Measurements from ENCODE around the gene PARD3B. TPM values are rescaled to one million over a fixed set of nuclear protein-coding genes. Genes with fewer than 3 reads are reported as not detected.

PARD3B gene
- total and polyA plus RNA-seq, 9 donors: 6.4 to 15.3 (median 7.5) TPM

DNA sequence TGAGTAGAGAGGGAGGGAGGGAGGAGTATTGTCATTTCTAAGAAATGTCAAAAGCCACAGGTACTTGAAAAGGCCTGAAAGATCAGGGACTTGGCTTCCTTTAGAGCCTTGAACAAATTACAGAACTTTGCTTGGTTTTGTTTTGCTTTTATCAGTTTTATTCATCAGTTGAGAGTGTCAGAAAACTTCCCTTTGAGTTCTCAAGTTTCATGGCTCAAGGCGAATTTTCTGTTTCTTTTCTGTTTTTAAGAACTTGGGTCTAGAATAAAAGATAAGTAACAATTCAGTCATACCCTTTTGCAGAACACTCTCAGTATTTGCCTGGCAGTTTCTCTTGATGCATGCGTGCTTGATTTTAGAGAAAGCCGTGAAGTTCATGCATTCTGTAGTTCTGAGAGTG, 531.9 kb downstream of the PARD3B start:
- H3K4me3 ChIP-seq (ENCODE audit: low read length): no peak overlapping the region
- no peaks in the 10 kb centered on the region for H3K4me1 ChIP-seq (ENCODE audit: control insufficient read depth, insufficient read depth, low read length)
- H3K27ac ChIP-seq (ENCODE audit: low read length): no peak overlapping the region
- H3K27me3 ChIP-seq (ENCODE audit: control insufficient read depth, insufficient read depth, low read length): no peaks in the 10 kb centered on the region
- H3K36me3 ChIP-seq (ENCODE audit: control insufficient read depth, insufficient read depth, low read length): no peaks in the 10 kb centered on the region
- no peaks in the 10 kb centered on the region for H3K9me3 ChIP-seq (replicated peaks; ENCODE audit: control insufficient read depth, low read depth, low read length)
- no peak for DNase-seq
- no CpG with 5 or more reads among the region's 3 CpGs for WGBS (ENCODE audit: insufficient coverage)

DNA sequence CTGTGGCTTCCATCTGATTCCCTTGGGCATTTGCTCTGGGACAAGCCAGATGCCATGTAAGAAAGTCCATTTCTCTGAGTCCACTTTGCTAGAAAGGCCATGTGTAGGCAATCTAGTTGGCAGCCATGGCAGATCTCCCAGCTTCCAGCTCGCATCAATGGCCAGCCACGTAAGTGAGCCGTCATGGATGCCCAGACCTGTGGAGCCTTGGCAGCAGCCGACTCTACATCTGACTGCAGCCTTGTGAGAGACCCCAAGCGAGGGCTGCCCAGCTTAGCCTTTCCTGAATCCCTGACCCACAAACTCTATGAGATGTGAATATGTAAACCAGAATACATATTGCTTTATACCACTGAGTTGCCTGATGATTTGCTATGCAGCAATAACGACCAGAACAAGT, 533.5 kb downstream of the PARD3B start:
- H3K27me3 ChIP-seq (ENCODE audit: control insufficient read depth, insufficient read depth, low read length): no peaks in the 10 kb centered on the region
- DNase-seq: no peak
- H3K27ac ChIP-seq (ENCODE audit: low read length): no peak overlapping the region
- WGBS (ENCODE audit: insufficient coverage): 96% methylated on average over 4 of the region's 6 CpGs
- H3K9me3 ChIP-seq (replicated peaks; ENCODE audit: control insufficient read depth, low read depth, low read length): no peaks in the 10 kb centered on the region
- H3K4me3 ChIP-seq (ENCODE audit: low read length): no peak overlapping the region
- H3K4me1 ChIP-seq (ENCODE audit: control insufficient read depth, insufficient read depth, low read length): no peaks in the 10 kb centered on the region
- no peaks in the 10 kb centered on the region for H3K36me3 ChIP-seq (ENCODE audit: control insufficient read depth, insufficient read depth, low read length)

DNA sequence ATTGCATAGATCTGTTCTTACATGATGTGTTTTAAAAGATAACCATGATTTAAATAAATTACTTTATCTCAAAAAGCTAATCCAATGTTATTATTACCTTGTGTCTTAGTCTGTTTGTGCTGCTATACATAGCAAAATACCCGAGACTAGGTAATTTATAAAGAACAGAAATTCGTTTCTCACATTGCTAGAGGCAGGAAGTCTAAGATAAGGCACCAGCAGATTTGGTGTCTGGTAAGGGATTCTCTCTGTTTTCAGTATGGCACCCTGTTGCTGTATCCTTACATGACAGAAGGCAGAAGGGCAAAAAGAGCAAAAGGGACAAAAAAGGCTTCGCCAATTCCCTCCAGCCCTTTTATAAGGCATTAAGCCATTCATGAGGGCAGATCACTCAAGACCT, 533.9 kb downstream of the PARD3B start:
- Histone ChIP-seq H3K27me3 (ENCODE audit: control insufficient read depth, insufficient read depth, low read length) (no peaks in the 10 kb centered on the region), H3K4me1 (ENCODE audit: control insufficient read depth, insufficient read depth, low read length) (no peaks in the 10 kb centered on the region), H3K27ac (ENCODE audit: low read length) (no peak overlapping the region), H3K36me3 (ENCODE audit: control insufficient read depth, insufficient read depth, low read length) (no peaks in the 10 kb centered on the region), H3K4me3 (ENCODE audit: low read length) (no peak overlapping the region), H3K9me3 (replicated peaks; ENCODE audit: control insufficient read depth, low read depth, low read length) (no peaks in the 10 kb centered on the region)
- no CpG with 5 or more reads among the region's 3 CpGs for WGBS (ENCODE audit: insufficient coverage)
- DNase-seq: no peak

DNA sequence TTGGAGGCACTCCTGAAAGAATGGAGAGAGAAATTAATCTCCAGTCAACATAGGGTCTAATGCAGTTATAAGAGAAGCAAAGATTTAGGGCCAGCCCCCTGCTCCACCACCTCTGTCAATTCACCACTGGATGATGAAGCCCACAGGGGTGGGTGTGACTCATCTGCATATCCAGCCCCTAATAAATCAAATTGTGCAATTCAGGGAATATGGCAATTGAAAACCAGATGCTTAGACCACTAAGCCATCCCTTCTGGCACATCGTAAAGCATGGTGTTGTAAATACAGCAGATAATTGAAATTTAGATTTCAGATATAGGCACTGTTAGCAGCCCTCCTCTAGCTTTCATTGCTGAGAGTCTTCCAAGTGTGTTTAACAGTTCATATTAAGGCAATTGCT, 541.4 kb downstream of the PARD3B start:
- DNase-seq: no peak
- Histone ChIP-seq H3K4me1 (ENCODE audit: control insufficient read depth, insufficient read depth, low read length) (no peaks in the 10 kb centered on the region), H3K4me3 (ENCODE audit: low read length) (no peak overlapping the region), H3K36me3 (ENCODE audit: control insufficient read depth, insufficient read depth, low read length) (no peaks in the 10 kb centered on the region), H3K9me3 (replicated peaks; ENCODE audit: control insufficient read depth, low read depth, low read length) (no peaks in the 10 kb centered on the region), H3K27ac (ENCODE audit: low read length) (no peak overlapping the region), H3K27me3 (ENCODE audit: control insufficient read depth, insufficient read depth, low read length) (no peaks in the 10 kb centered on the region)
- no CpG with 5 or more reads among the region's 1 CpG for WGBS (ENCODE audit: insufficient coverage)

DNA sequence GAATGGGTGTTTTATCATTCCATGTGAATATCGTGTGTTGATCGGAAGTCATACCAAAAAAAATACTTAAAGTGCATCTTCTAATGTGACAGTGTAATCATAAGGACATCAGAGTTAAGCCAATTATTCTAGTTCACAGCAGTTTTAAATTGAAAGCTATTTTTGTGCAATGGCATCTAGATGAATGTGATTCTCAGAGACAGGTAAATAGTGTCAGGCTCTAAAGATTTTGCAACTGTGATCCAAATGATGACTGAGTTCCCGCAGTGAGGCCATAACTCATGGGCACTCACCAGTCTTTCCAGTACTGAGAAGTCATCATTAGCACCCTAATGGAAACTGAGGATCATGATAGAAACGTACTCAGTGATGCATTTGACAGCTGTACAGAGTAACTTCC, 542.6 kb downstream of the PARD3B start:
- Histone ChIP-seq H3K36me3 (ENCODE audit: control insufficient read depth, insufficient read depth, low read length) (no peaks in the 10 kb centered on the region), H3K9me3 (replicated peaks; ENCODE audit: control insufficient read depth, low read depth, low read length) (no peaks in the 10 kb centered on the region), H3K27me3 (ENCODE audit: control insufficient read depth, insufficient read depth, low read length) (no peaks in the 10 kb centered on the region), H3K27ac (ENCODE audit: low read length) (no peak overlapping the region), H3K4me3 (ENCODE audit: low read length) (no peak overlapping the region), H3K4me1 (ENCODE audit: control insufficient read depth, insufficient read depth, low read length) (no peaks in the 10 kb centered on the region)
- 80% methylated on average over 1 of the region's 4 CpGs for WGBS (ENCODE audit: insufficient coverage)
- DNase-seq: no peak

DNA sequence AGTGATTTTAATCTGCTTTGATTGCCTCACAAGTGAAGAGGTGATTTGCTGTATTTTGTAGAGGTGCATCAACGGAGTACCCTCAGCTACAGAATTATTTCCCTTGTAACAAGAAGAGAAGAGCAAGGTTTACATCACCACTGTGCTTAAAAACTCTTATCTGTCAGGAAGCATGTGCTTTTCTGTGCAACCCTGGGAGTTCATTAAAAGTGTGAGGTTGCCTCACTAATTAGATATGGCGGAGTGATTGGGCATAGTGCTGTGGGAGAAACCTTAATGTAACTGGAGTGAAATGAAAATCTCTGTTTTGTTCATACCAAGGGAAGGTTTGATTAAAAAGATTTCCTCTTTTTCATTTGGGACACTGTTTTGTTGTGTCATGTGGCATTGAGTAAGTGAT, 544.7 kb downstream of the PARD3B start:
- H3K27me3 ChIP-seq (ENCODE audit: control insufficient read depth, insufficient read depth, low read length): no peaks in the 10 kb centered on the region
- no peak for DNase-seq
- H3K4me1 ChIP-seq (ENCODE audit: control insufficient read depth, insufficient read depth, low read length): no peaks in the 10 kb centered on the region
- no peaks in the 10 kb centered on the region for H3K36me3 ChIP-seq (ENCODE audit: control insufficient read depth, insufficient read depth, low read length)
- no peaks in the 10 kb centered on the region for H3K9me3 ChIP-seq (replicated peaks; ENCODE audit: control insufficient read depth, low read depth, low read length)
- 89% methylated on average over 1 of the region's 2 CpGs for WGBS (ENCODE audit: insufficient coverage)
- H3K4me3 ChIP-seq (ENCODE audit: low read length): no peak overlapping the region
- no peak overlapping the region for H3K27ac ChIP-seq (ENCODE audit: low read length)

DNA sequence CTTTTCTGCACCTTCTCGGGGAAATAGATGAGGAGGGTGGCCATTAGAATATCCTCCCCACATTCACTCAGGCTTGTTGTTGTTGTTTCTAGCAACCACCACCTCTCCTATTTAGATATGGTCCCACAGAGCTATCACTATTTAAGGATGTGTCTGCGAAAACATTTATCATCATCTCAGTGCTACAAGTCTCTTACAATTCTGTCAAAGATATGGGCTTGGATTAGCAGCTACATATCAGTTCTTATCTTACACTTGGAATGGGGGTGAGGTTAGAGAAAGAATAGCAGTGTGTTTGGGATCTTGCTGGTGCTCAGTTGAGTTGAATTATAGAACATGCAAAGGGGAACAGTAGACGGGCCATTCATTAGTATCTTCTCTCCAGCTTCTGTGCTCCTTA, 546.1 kb downstream of the PARD3B start:
- no peak for DNase-seq
- Histone ChIP-seq H3K4me1 (ENCODE audit: control insufficient read depth, insufficient read depth, low read length) (no peaks in the 10 kb centered on the region), H3K9me3 (replicated peaks; ENCODE audit: control insufficient read depth, low read depth, low read length) (no peaks in the 10 kb centered on the region), H3K36me3 (ENCODE audit: control insufficient read depth, insufficient read depth, low read length) (no peaks in the 10 kb centered on the region), H3K4me3 (ENCODE audit: low read length) (no peak overlapping the region), H3K27me3 (ENCODE audit: control insufficient read depth, insufficient read depth, low read length) (no peaks in the 10 kb centered on the region), H3K27ac (ENCODE audit: low read length) (no peak overlapping the region)
- WGBS (ENCODE audit: insufficient coverage): no CpG with 5 or more reads among the region's 3 CpGs

DNA sequence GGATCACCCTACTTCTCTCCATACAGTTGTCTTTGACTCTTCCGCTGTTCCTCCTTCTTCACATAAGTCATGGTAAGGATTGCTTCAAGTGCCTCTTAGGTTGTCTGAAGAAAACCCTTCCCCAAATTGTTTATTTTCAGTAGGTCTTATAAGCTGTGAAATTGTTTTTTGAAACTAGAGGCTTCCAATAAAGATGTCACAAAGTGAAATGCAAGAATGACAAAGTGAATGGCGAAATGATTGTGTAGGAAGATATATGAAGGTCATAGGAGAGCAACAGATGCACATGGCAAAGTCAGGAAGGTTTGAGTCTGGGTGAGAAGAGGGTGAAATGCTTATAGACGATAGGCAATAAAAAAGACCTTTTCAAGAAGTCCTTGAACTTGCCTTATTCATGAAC, 548.8 kb downstream of the PARD3B start:
- Histone ChIP-seq H3K27ac (ENCODE audit: low read length) (no peak overlapping the region), H3K4me3 (ENCODE audit: low read length) (no peak overlapping the region), H3K36me3 (ENCODE audit: control insufficient read depth, insufficient read depth, low read length) (no peaks in the 10 kb centered on the region), H3K9me3 (replicated peaks; ENCODE audit: control insufficient read depth, low read depth, low read length) (no peaks in the 10 kb centered on the region), H3K4me1 (ENCODE audit: control insufficient read depth, insufficient read depth, low read length) (no peaks in the 10 kb centered on the region), H3K27me3 (ENCODE audit: control insufficient read depth, insufficient read depth, low read length) (no peaks in the 10 kb centered on the region)
- DNase-seq: no peak
- 89% methylated on average over 1 of the region's 3 CpGs for WGBS (ENCODE audit: insufficient coverage)

DNA sequence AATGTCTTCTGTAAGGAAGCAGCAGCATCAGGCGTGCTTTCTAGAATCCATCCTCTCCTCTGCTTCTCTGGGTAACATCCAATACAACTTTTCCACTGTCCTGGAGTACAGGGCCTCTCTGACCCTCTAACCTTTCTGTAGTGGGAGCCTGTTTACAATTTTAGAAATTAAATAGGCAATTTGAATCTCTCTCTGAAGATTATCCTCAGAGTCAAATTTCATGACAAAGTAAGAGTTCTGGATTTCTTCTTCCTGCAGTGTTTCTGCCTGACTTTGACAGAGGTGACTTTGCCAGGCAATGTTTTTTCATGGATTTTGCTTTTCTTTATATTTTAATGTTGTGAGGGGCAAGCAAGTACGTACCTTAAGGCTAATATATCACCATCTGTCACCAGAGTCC, 558.4 kb downstream of the PARD3B start:
- Histone ChIP-seq H3K4me3 (ENCODE audit: low read length) (no peak overlapping the region), H3K36me3 (ENCODE audit: control insufficient read depth, insufficient read depth, low read length) (no peaks in the 10 kb centered on the region), H3K4me1 (ENCODE audit: control insufficient read depth, insufficient read depth, low read length) (no peaks in the 10 kb centered on the region), H3K9me3 (replicated peaks; ENCODE audit: control insufficient read depth, low read depth, low read length) (no peaks in the 10 kb centered on the region), H3K27me3 (ENCODE audit: control insufficient read depth, insufficient read depth, low read length) (no peaks in the 10 kb centered on the region), H3K27ac (ENCODE audit: low read length) (no peak overlapping the region)
- no peak for DNase-seq
- no CpG with 5 or more reads among the region's 2 CpGs for WGBS (ENCODE audit: insufficient coverage)

DNA sequence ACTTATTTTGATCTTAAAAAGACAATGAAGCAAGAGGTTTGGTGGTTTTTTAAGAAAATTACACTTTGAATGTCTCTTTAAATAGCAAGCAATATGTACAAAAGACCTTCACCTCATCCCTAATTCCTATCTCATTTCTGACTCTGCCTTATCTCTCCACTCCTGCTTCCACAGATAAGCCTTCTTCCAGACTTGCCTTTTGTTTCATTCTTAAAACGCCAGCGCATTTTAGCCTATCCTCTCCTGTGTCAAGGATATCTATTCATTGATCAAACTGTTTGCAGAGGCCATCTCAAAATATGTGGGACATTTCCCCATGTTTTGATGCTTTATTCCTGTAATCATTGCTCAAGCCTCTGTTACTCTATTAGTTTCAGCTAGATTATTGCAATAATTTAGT, 562.5 kb downstream of the PARD3B start:
- Histone ChIP-seq H3K4me1 (ENCODE audit: control insufficient read depth, insufficient read depth, low read length) (no peaks in the 10 kb centered on the region), H3K27me3 (ENCODE audit: control insufficient read depth, insufficient read depth, low read length) (no peaks in the 10 kb centered on the region), H3K9me3 (replicated peaks; ENCODE audit: control insufficient read depth, low read depth, low read length) (no peaks in the 10 kb centered on the region), H3K36me3 (ENCODE audit: control insufficient read depth, insufficient read depth, low read length) (no peaks in the 10 kb centered on the region), H3K4me3 (ENCODE audit: low read length) (no peak overlapping the region), H3K27ac (ENCODE audit: low read length) (no peak overlapping the region)
- 88% methylated on average over 2 of the region's 2 CpGs for WGBS (ENCODE audit: insufficient coverage)
- DNase-seq: no peak

DNA sequence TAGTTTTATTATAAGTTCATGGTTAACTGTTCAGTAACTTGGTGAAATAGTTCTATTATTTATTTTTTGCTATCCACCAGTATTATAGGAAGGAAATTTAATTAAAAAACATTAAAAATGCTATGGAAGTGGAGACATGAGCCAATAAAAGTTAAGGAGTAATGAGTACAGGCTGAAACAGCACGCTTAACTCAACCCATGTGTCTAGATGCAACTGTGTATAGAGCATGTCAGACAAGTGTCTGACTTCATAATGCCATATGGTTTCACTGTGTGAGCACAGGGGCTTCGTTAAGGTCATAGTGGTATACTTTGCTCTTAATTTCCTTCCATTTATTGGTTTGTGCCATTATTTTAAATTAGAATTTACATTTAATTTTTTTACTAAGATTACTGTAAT, 570.2 kb downstream of the PARD3B start:
- H3K4me3 ChIP-seq (ENCODE audit: low read length): no peak overlapping the region
- WGBS (ENCODE audit: insufficient coverage): no CpG with 5 or more reads among the region's 2 CpGs
- no peaks in the 10 kb centered on the region for H3K4me1 ChIP-seq (ENCODE audit: control insufficient read depth, insufficient read depth, low read length)
- no peak for DNase-seq
- H3K36me3 ChIP-seq (ENCODE audit: control insufficient read depth, insufficient read depth, low read length): no peaks in the 10 kb centered on the region
- no peaks in the 10 kb centered on the region for H3K9me3 ChIP-seq (replicated peaks; ENCODE audit: control insufficient read depth, low read depth, low read length)
- H3K27me3 ChIP-seq (ENCODE audit: control insufficient read depth, insufficient read depth, low read length): no peaks in the 10 kb centered on the region
- H3K27ac ChIP-seq (ENCODE audit: low read length): no peak overlapping the region
